Measurements from ENCODE around the gene CEP128. TPM values are rescaled to one million over a fixed set of nuclear protein-coding genes. Genes with fewer than 3 reads are reported as not detected.

CEP128 gene
- total RNA-seq, 4 donors from 2014 or later = 1.3 to 29.8 (median 11.9) TPM

- Histone ChIP-seq H3K4me3 (no peak overlapping the region), H3K27ac (no peak overlapping the region), H3K4me1 (no peaks in the 10 kb centered on the region), H3K27me3 (no peaks in the 10 kb centered on the region), H3K36me3 (no peaks in the 10 kb centered on the region), H3K9me3 (no peaks in the 10 kb centered on the region)
- TF ChIP-seq CTCF (IDR thresholded peaks at IDR 0.05) = no peak
- no peak for TF ChIP-seq POLR2A (IDR thresholded peaks at IDR 0.05)
- intact Hi-C loops (cut with DNase I; ENCODE audit: low total_unique reads) = no loop called here
- DNase-seq = no peak
Observed at GRCh38 chr14:80977221-80977620, 35.7 kb upstream of the CEP128 start.

GRCh38 chr14:80974679-80975078, 33.1 kb upstream of the CEP128 start:
- H3K27me3 ChIP-seq = no peaks in the 10 kb centered on the region
- intact Hi-C loops (cut with DNase I; ENCODE audit: low total_unique reads) = no loop called here
- TF ChIP-seq POLR2A (IDR thresholded peaks at IDR 0.05) (no peak), CTCF (IDR thresholded peaks at IDR 0.05) (no peak)
- H3K9me3 ChIP-seq = no peaks in the 10 kb centered on the region
- H3K27ac ChIP-seq = peak overlapping the region; percentile 14 to 31
- no peaks in the 10 kb centered on the region for H3K4me1 ChIP-seq
- no peak overlapping the region for H3K4me3 ChIP-seq
- no peak for DNase-seq
- no peaks in the 10 kb centered on the region for H3K36me3 ChIP-seq

GRCh38 chr14:80973931-80974641, 32.5 kb upstream of the CEP128 start:
- DNase-seq = peak in 1 of 2 donors; percentile 20
- intact Hi-C loops (cut with DNase I; ENCODE audit: low total_unique reads) = no loop called here
- Histone ChIP-seq H3K4me3 (no peak overlapping the region), H3K9me3 (no peaks in the 10 kb centered on the region), H3K4me1 (no peaks in the 10 kb centered on the region), H3K27me3 (no peaks in the 10 kb centered on the region), H3K36me3 (no peaks in the 10 kb centered on the region), H3K27ac (peak overlapping the region; percentile 14 to 31)
- TF ChIP-seq POLR2A (IDR thresholded peaks at IDR 0.05) = no peak
- no peak for TF ChIP-seq CTCF (IDR thresholded peaks at IDR 0.05)

GRCh38 chr14:80965037-80965436, 23.5 kb upstream of the CEP128 start:
- Histone ChIP-seq H3K4me3 (no peak overlapping the region), H3K27me3 (no peaks in the 10 kb centered on the region), H3K9me3 (no peaks in the 10 kb centered on the region), H3K27ac (no peak overlapping the region), H3K4me1 (no peaks in the 10 kb centered on the region), H3K36me3 (no peaks in the 10 kb centered on the region)
- DNase-seq = no peak
- intact Hi-C loops (cut with DNase I; ENCODE audit: low total_unique reads) = no loop called here
- TF ChIP-seq CTCF (IDR thresholded peaks at IDR 0.05) = no peak
- TF ChIP-seq POLR2A (IDR thresholded peaks at IDR 0.05) = no peak

GRCh38 chr14:80959496-80959895, 18.0 kb upstream of the CEP128 start:
- intact Hi-C loops (cut with DNase I; ENCODE audit: low total_unique reads) = no loop called here

More at GRCh38 chr14:80959496-80959895, 18.0 kb upstream of the CEP128 start:
- Histone ChIP-seq H3K4me1 (no peaks in the 10 kb centered on the region), H3K4me3 (no peak overlapping the region), H3K36me3 (no peaks in the 10 kb centered on the region), H3K9me3 (no peaks in the 10 kb centered on the region), H3K27ac (no peak overlapping the region), H3K27me3 (no peaks in the 10 kb centered on the region)
- DNase-seq = no peak
- TF ChIP-seq CTCF (IDR thresholded peaks at IDR 0.05) = no peak
- TF ChIP-seq POLR2A (IDR thresholded peaks at IDR 0.05) = no peak

All from uterus (tissue), 4 donors.